Endodermal cell (in vitro differentiated cells): ENCODE data around the gene INSYN2B. TPM values are rescaled to one million over a fixed set of nuclear protein-coding genes. Genes with fewer than 3 reads are reported as not detected.

Source experiments
- DNase-seq: peaks from one replicate; pipeline ENCODE4 v3.0.0-alpha.2; 2017
- H3K27ac ChIP-seq: 2 replicates; pipeline ENCODE4 v1.5.1; 2013; ENCODE audit warnings: mild to moderate bottlenecking, low read depth, low read length, moderate library complexity
- H3K27me3 ChIP-seq: 2 replicates; pipeline ENCODE4 v1.6.1; 2013; ENCODE audit warnings: mild to moderate bottlenecking, low read length, moderate library complexity; ENCODE audit not compliant: insufficient read depth, control insufficient read depth, poor library complexity, severe bottlenecking
- H3K36me3 ChIP-seq: 2 replicates; pipeline ENCODE4 v1.7.0; 2013; ENCODE audit warnings: mild to moderate bottlenecking, low read length, moderate library complexity; ENCODE audit not compliant: control insufficient read depth, insufficient read depth
- H3K4me1 ChIP-seq: one replicate; pipeline ENCODE4 v1.7.0; 2013; ENCODE audit warnings: low read length; ENCODE audit not compliant: control insufficient read depth, insufficient read depth
- H3K4me3 ChIP-seq: 2 replicates; pipeline ENCODE4 v1.5.1; 2013; ENCODE audit warnings: mild to moderate bottlenecking, low read length, moderate library complexity
- H3K9ac ChIP-seq: 2 replicates; pipeline ENCODE4 v1.6.1; 2013; ENCODE audit warnings: mild to moderate bottlenecking, low read length, moderate library complexity; ENCODE audit not compliant: poor library complexity, severe bottlenecking; ENCODE audit errors: extremely low read depth
- H3K9me3 ChIP-seq: 2 replicates; pipeline ENCODE4 v1.6.1; 2013; ENCODE audit warnings: mild to moderate bottlenecking, low read length, moderate library complexity; ENCODE audit not compliant: control insufficient read depth
- H3K27ac Mint-ChIP-seq: 2 replicates; pipeline ENCODE4 v1.8.0; 2020; ENCODE audit warnings: mixed read lengths
- H3K27me3 Mint-ChIP-seq: 2 replicates; pipeline ENCODE4 v1.8.0; 2021; ENCODE audit warnings: mild to moderate bottlenecking, mixed read lengths; ENCODE audit not compliant: insufficient read depth
- H3K36me3 Mint-ChIP-seq: 2 replicates; pipeline ENCODE4 v1.8.0; 2020; ENCODE audit warnings: low read depth, mixed read lengths
- H3K4me1 Mint-ChIP-seq: 2 replicates; pipeline ENCODE4 v1.8.0; 2020; ENCODE audit warnings: mixed read lengths
- H3K4me3 Mint-ChIP-seq: 2 replicates; pipeline ENCODE4 v1.8.0; 2020; ENCODE audit warnings: mild to moderate bottlenecking, moderate library complexity, mixed read lengths
- H3K9me3 Mint-ChIP-seq: 2 replicates; pipeline ENCODE4 v1.8.0; 2020; ENCODE audit warnings: mild to moderate bottlenecking, mixed read lengths
- CTCF ChIP-seq: fragments of 200-600 bp; sonication (generic); conservative IDR thresholded peaks from 2 replicates; pipeline ENCODE4 v1.5.0; 2021; ENCODE audit warnings: antibody characterized with exemption, mild to moderate bottlenecking
- WGBS, 2 experiments: methylation state at CpG; one replicate each; pipeline versions ENCODE4 v1.1.5 to v1.1.7; 2013; ENCODE audit warnings: missing lambda C conversion rate in 2 of 2, mixed read lengths in 1 of 2; ENCODE audit not compliant: insufficient coverage in 1 of 2, insufficient read length in 1 of 2; 5-methylcytosine and 5-hydroxymethylcytosine counted together
- total RNA-seq, 2 donors: library from RNA; stranded (reverse); fragmentation: NEBNext Ultra II Directional in 1 of 2; extraction: Animal tissue kit (Norgen Biotek cat#: 25700) in 1 of 2; gene quantifications; 2 replicates in 1 of 2; 3 replicates in 1 of 2; pipeline ENCODE4 v1.2.1, GENCODE V29; 2021

The INSYN2B gene
- total RNA-seq, 2 donors from 2014 or later, result not detected

GRCh38 chr5:169860585-169860984, 119.7 kb downstream of the INSYN2B start:
- no peak overlapping the region for H3K27ac Mint-ChIP-seq

GRCh38 chr5:169856571-169856970, 123.7 kb downstream of the INSYN2B start:
- peaks cover 8% of the 10 kb centered on the region for H3K9me3 ChIP-seq
- Mint-ChIP-seq H3K27ac (no peak overlapping the region), H3K4me1 (peaks cover 10% of the 10 kb centered on the region), H3K36me3 (no peaks in the 10 kb centered on the region), H3K9me3 (peaks cover 15% of the 10 kb centered on the region), H3K4me3 (no peak overlapping the region), H3K27me3 (peaks cover 2% of the 10 kb centered on the region)
- no peak for TF ChIP-seq CTCF
- H3K27ac ChIP-seq, result no peak overlapping the region
- no peak for DNase-seq
- peaks cover 5% of the 10 kb centered on the region for H3K4me1 ChIP-seq
- H3K9ac ChIP-seq, result no peak overlapping the region
- H3K27me3 ChIP-seq, result no peaks in the 10 kb centered on the region
- H3K36me3 ChIP-seq, result no peaks in the 10 kb centered on the region
- no peak overlapping the region for H3K4me3 ChIP-seq
- 67 to 94% methylated on average over 1 to 2 of the region's 2 CpGs for WGBS, 2 experiments

More at GRCh38 chr5:169860585-169860984, 119.7 kb downstream of the INSYN2B start:
- Mint-ChIP-seq H3K36me3 (no peaks in the 10 kb centered on the region), H3K9me3 (no peaks in the 10 kb centered on the region), H3K27me3 (peaks cover 3% of the 10 kb centered on the region), H3K4me3 (no peak overlapping the region), H3K4me1 (peaks cover 10% of the 10 kb centered on the region)
- Histone ChIP-seq H3K4me1 (peaks cover 5% of the 10 kb centered on the region), H3K36me3 (no peaks in the 10 kb centered on the region), H3K9ac (no peak overlapping the region), H3K9me3 (no peaks in the 10 kb centered on the region), H3K27ac (no peak overlapping the region), H3K27me3 (no peaks in the 10 kb centered on the region), H3K4me3 (no peak overlapping the region)
- no peak for DNase-seq
- TF ChIP-seq CTCF, result no peak
- WGBS, 2 experiments, result 60 to 79% methylated on average over 1 to 3 of the region's 3 CpGs

GRCh38 chr5:169851321-169851850, 128.9 kb downstream of the INSYN2B start:
- no peak for DNase-seq
- no peak for TF ChIP-seq CTCF
- H3K9me3 Mint-ChIP-seq, result peaks cover 30% of the 10 kb centered on the region
- Histone ChIP-seq H3K27ac (no peak overlapping the region), H3K9ac (no peak overlapping the region), H3K36me3 (no peaks in the 10 kb centered on the region), H3K4me1 (no peaks in the 10 kb centered on the region), H3K27me3 (no peaks in the 10 kb centered on the region), H3K9me3 (peaks cover 25% of the 10 kb centered on the region), H3K4me3 (no peak overlapping the region)
- H3K4me1 Mint-ChIP-seq, result no peaks in the 10 kb centered on the region
- H3K36me3 Mint-ChIP-seq, result no peaks in the 10 kb centered on the region
- H3K27ac Mint-ChIP-seq, result no peak overlapping the region
- H3K4me3 Mint-ChIP-seq, result no peak overlapping the region
- WGBS, 2 experiments, result 83% methylated on average over 1 of the region's 1 CpG; no CpG with 5 or more reads in 1 of the 2 experiments
- no peaks in the 10 kb centered on the region for H3K27me3 Mint-ChIP-seq
